Thyroid gland (tissue), 4 donors: ENCODE results near the gene PRCD. TPM values are rescaled to one million over a fixed set of nuclear protein-coding genes. Genes with fewer than 3 reads are reported as not detected.
"Not testable (repeated sequence)": the region's sequence is repeated elsewhere in the genome, so short reads cannot be mapped to it uniquely, and the experiment has no call there.

Source experiments
- DNase-seq, 2 donors: peaks; one replicate each; pipeline ENCODE4 v3.0.0-alpha.2; 2019
- H3K27ac ChIP-seq, 3 donors: fragments of 200-600 bp; sonication (generic); 1 replicate in 2 of 3; 2 replicates in 1 of 3; pipeline ENCODE4 v1.5.1; 2016 to 2019; ENCODE audit warnings: mild to moderate bottlenecking in 1 of 3, moderate library complexity in 1 of 3
- H3K27me3 ChIP-seq: fragments of 200-600 bp; sonication (generic); one replicate; pipeline ENCODE4 v1.5.1; 2019
- H3K36me3 ChIP-seq, 2 donors: fragments of 200-600 bp; sonication (generic); one replicate each; pipeline ENCODE4 v1.5.1; 2016 to 2019
- H3K4me1 ChIP-seq, 2 donors: fragments of 200-600 bp; sonication (generic); one replicate each; pipeline ENCODE4 v1.5.1; 2017 to 2019
- H3K4me3 ChIP-seq, 3 donors: fragments of 200-600 bp; sonication (generic); replicated peaks in 1 of 3; 1 replicate in 2 of 3; 2 replicates in 1 of 3; pipeline ENCODE4 v1.5.1; 2016; ENCODE audit warnings: mild to moderate bottlenecking in 1 of 3
- H3K9me3 ChIP-seq: fragments of 200-600 bp; sonication (generic); one replicate; pipeline ENCODE4 v1.5.1; 2017
- CTCF ChIP-seq, 6 experiments: fragments of 200-600 bp in 3 of 6; fragments of 450-650 bp in 3 of 6; sonication (generic) in 3 of 6; IDR thresholded peaks; one replicate each; pipeline ENCODE4 v1.5.1; 2016 to 2019; ENCODE audit warnings: antibody characterized with exemption in 6 of 6, mild to moderate bottlenecking in 2 of 6, inconsistent platforms in 1 of 6, moderate library complexity in 1 of 6
- POLR2A ChIP-seq, 2 donors: fragments of 450-650 bp; IDR thresholded peaks; one replicate each; pipeline ENCODE4 v1.6.1; 2017; ENCODE audit warnings: antibody characterized with exemption in 2 of 2, mild to moderate bottlenecking in 2 of 2, moderate library complexity in 1 of 2
- WGBS, 2 donors: methylation state at CpG; one replicate each; pipeline ENCODE4 v1.1.5; 2017; 5-methylcytosine and 5-hydroxymethylcytosine counted together
- intact Hi-C: fragments of 100-400 bp; cut with DNase I; formaldehyde crosslinking; loops from one replicate; pipeline ENCODE4 v1.15.1; 2023
- total RNA-seq, 4 donors: library from RNA; depleted of rRNA; stranded (reverse); fragments of >200 nt; gene quantifications; one replicate each; pipeline ENCODE4 v1.2.3, GENCODE V29; 2016

The PRCD gene
- total RNA-seq, 4 donors from 2014 or later, result 1.5 to 8.3 (median 4.2) TPM

- no peak for DNase-seq
- no peak overlapping the region for H3K27ac ChIP-seq
- intact Hi-C loops, result no loop called here
- H3K36me3 ChIP-seq, result no peaks in the 10 kb centered on the region
- no peak overlapping the region for H3K4me3 ChIP-seq
- 73 to 84% methylated on average over 7 of the region's 7 CpGs for WGBS, 2 donors
- no peaks in the 10 kb centered on the region for H3K27me3 ChIP-seq
- no peaks in the 10 kb centered on the region for H3K9me3 ChIP-seq
- H3K4me1 ChIP-seq, result peaks cover 23 to 24% of the 10 kb centered on the region in 2 donors
- no peak for TF ChIP-seq POLR2A (IDR thresholded peaks at IDR 0.05)
- no peak for TF ChIP-seq CTCF (IDR thresholded peaks at IDR 0.05)
These were observed 35.7 kb upstream of the PRCD start for GRCh38 chr17:76504117-76504516.

DNA sequence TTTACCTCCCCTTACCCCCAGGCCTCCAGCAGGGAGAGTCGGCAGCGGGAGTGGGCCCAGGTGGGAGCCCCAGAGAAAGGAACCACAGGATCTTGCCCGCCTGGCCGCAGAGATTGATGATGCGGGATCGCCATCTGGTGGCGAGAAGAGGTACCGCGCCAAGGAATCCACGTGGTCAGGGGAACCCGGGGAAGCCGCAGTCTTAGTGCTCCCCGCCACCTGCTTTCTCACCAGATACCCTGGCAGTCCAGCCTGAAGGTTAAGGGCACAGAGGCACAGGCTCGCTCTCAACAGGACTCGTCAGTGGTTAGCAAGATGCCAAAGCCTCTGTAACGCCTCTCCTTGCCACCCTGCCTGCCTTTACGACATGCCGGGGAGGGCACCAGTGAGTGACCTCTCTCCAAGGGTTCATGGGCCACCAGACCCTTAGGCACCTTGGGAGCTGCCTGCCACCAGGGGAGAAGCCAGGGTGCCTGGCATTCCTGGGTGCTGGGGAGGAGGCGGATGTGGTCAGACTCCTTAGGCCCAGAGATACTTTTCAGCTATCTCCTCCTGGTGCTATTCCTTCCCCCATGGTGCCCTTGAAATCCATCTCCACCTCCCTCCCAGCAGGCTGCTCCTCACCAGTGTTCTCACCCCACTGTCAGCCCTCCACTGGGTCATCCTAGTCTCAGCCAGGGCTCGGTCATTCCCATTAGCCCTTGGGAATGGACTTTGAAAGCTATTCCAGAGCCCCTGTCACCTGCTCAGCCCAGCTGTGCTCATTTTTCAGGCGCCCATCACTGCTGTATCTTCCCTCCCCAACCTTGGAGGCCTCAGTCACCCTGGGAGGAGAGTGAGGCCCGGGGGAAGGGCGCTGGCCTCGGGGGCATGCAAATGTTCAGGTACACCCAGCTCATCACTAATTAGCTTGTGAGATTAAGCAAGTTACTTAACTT, 33.2 kb upstream of the PRCD start:
- intact Hi-C loops, result loop anchor here (1.0 kb wide), 1 partner anchor 40 kb away; no protein-coding TSS in a partner anchor
- H3K36me3 ChIP-seq, result no peaks in the 10 kb centered on the region
- H3K4me3 ChIP-seq, result no peak overlapping the region
- DNase-seq, result peak; percentile 77 to 81
- no peak overlapping the region for H3K27ac ChIP-seq
- no peaks in the 10 kb centered on the region for H3K9me3 ChIP-seq
- no peaks in the 10 kb centered on the region for H3K27me3 ChIP-seq
- 25 to 37% methylated on average over 16 to 20 of the region's 24 CpGs for WGBS, 2 donors
- no peak for TF ChIP-seq POLR2A (IDR thresholded peaks at IDR 0.05)
- peak; percentile 88 to 96 (median 94) for TF ChIP-seq CTCF (IDR thresholded peaks at IDR 0.05)
- peaks cover 4 to 10% of the 10 kb centered on the region in 2 donors for H3K4me1 ChIP-seq

DNA sequence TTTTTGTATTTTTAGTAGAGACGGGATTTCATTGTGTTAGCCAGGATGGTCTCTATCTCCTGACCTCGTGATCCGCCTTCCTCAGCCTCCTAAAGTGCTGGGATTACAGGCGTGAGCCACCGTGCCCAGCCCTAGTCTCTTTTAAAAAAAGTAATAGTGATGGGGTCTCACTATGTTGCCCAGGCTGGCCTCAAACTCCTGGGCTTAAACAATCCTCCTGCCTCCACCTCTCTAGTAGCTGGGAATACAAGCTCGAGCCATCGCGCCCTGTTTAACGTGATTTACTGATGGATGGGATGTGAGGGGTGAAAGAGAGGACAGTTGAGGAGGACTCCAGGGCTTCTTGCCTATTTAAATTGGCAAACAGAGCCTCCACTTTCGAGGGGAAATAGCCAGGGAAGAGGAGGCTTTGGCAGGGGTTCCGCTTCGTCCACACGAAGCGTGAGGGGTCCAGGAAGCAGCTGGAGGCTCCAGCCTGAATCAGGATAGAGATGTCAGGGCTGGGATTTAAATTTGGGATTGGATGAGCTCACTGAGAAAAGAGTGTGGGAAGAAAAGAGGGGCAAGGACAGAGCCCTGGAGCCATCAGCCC, 31.3 kb upstream of the PRCD start:
- H3K36me3 ChIP-seq, H3K27ac ChIP-seq, H3K4me3 ChIP-seq, DNase-seq, H3K9me3 ChIP-seq, H3K4me1 ChIP-seq, intact Hi-C loops, H3K27me3 ChIP-seq: not testable (repeated sequence)
- 79 to 80% methylated on average over 14 of the region's 14 CpGs for WGBS, 2 donors

DNA sequence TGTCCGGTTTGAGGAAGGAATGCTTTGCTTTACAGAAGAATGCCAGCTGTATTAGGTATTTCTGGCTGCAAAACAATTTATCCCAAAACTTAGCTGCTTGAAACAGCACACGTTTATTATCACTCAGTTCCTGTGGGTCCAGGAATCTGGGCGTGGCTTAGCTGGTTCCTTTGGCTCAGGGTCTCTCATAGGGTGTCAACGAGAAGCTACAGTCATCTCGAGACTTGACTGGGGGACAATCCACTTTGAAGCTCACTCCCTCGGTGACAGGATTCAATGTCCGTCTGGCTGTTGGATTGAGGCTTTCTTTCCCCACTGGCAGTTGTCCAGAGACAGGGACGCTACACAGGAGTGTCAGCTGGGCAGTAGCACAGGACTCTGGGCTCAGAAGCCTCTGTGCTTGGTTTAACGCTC, 29.0 kb upstream of the PRCD start:
- 15 to 30% methylated on average over 7 to 8 of the region's 9 CpGs for WGBS, 2 donors
- peak in 1 of 2 donors; percentile 45 for DNase-seq
- Histone ChIP-seq H3K27me3 (no peaks in the 10 kb centered on the region), H3K4me1 (peaks cover 0 to 4% of the 10 kb centered on the region in 2 donors), H3K9me3 (no peaks in the 10 kb centered on the region), H3K36me3 (no peaks in the 10 kb centered on the region), H3K27ac (no peak overlapping the region), H3K4me3 (no peak overlapping the region)
- TF ChIP-seq CTCF (IDR thresholded peaks at IDR 0.05) (no peak), POLR2A (IDR thresholded peaks at IDR 0.05) (no peak)
- intact Hi-C loops, result no loop called here

GRCh38 chr17:76511668-76512365, 28.0 kb upstream of the PRCD start:
- WGBS, 2 donors, result 83 to 86% methylated on average over 13 of the region's 13 CpGs
- TF ChIP-seq CTCF (IDR thresholded peaks at IDR 0.05) (no peak), POLR2A (IDR thresholded peaks at IDR 0.05) (no peak)
- H3K27ac ChIP-seq, result no peak overlapping the region
- intact Hi-C loops, result no loop called here
- H3K9me3 ChIP-seq, result no peaks in the 10 kb centered on the region
- no peaks in the 10 kb centered on the region for H3K27me3 ChIP-seq
- no peak overlapping the region for H3K4me3 ChIP-seq
- peaks cover 0 to 8% of the 10 kb centered on the region in 2 donors for H3K4me1 ChIP-seq
- no peak for DNase-seq
- H3K36me3 ChIP-seq, result no peaks in the 10 kb centered on the region
